Lung (tissue), 12 donors: ENCODE data around the gene ZNF813. TPM values are rescaled to one million over a fixed set of nuclear protein-coding genes. Genes with fewer than 3 reads are reported as not detected.
"Not testable (repeated sequence)": the region's sequence is repeated elsewhere in the genome, so short reads cannot be mapped to it uniquely, and the experiment has no call there.

Source experiments
- ATAC-seq: fragments of 200-7000 bp; cut with Tn5 transposase; one replicate; pipeline ENCODE4 v1.9.1; 2020; ENCODE audit warnings: moderate number of reproducible peaks; ENCODE audit not compliant: insufficient read depth, low FRiP score
- DNase-seq, 3 donors: peaks; one replicate each; pipeline ENCODE4 v3.0.0-alpha.2; 2013 to 2017
- H3K27ac ChIP-seq, 2 donors: one replicate each; pipeline ENCODE4 v1.5.1; 2013; ENCODE audit warnings: mild to moderate bottlenecking in 2 of 2, moderate library complexity in 2 of 2, control low read depth in 1 of 2, inconsistent platforms in 1 of 2, low read depth in 1 of 2, low read length in 1 of 2
- H3K27me3 ChIP-seq, 3 donors: one replicate each; pipeline ENCODE4 v1.5.1; 2013; ENCODE audit warnings: low read length in 2 of 3; ENCODE audit not compliant: control insufficient read depth in 3 of 3, insufficient read depth in 3 of 3
- H3K36me3 ChIP-seq, 4 donors: one replicate each; pipeline ENCODE4 v1.5.1; 2013; ENCODE audit warnings: low read length in 4 of 4, mild to moderate bottlenecking in 1 of 4, moderate library complexity in 1 of 4; ENCODE audit not compliant: control insufficient read depth in 4 of 4, insufficient read depth in 4 of 4
- H3K4me1 ChIP-seq, 5 donors: one replicate each; pipeline ENCODE4 v1.5.1; 2013; ENCODE audit warnings: low read length in 5 of 5, mild to moderate bottlenecking in 2 of 5, moderate library complexity in 1 of 5; ENCODE audit not compliant: control insufficient read depth in 5 of 5, insufficient read depth in 5 of 5
- H3K4me3 ChIP-seq: one replicate; pipeline ENCODE4 v1.5.1; 2013; ENCODE audit warnings: mild to moderate bottlenecking, control low read depth, moderate library complexity
- H3K9ac ChIP-seq, 2 donors: one replicate each; pipeline ENCODE4 v1.5.1; 2013; ENCODE audit warnings: low read length in 2 of 2, control low read depth in 1 of 2; ENCODE audit not compliant: insufficient read depth in 1 of 2
- H3K9me3 ChIP-seq, 4 donors: one replicate each; pipeline ENCODE4 v1.5.1; 2013; ENCODE audit warnings: low read length in 3 of 4, mild to moderate bottlenecking in 1 of 4, moderate library complexity in 1 of 4; ENCODE audit not compliant: control insufficient read depth in 4 of 4, insufficient read depth in 3 of 4
- WGBS, 2 donors: extraction: QIAGEN DNeasy Blood & Tissue Kit; methylation state at CpG; one replicate each; pipeline ENCODE4 v1.1.7; 2013; 5-methylcytosine and 5-hydroxymethylcytosine counted together
- polyA plus RNA-seq, 2 donors: library from polyadenylated mRNA; stranded (reverse); fragments of 200-250 nt; gene quantifications; one replicate each; pipeline ENCODE4 v1.2.1, GENCODE V29; 2013
- total RNA-seq, 2 donors: library from RNA; depleted of rRNA in 1 of 2; stranded (reverse); fragments of >200 nt in 1 of 2; gene quantifications; one replicate each; pipeline ENCODE4 v1.2.1, GENCODE V29; 2014 to 2021
- TF ChIP-seq, protein P1 (sequence below): IDR thresholded peaks from 2 replicates; pipeline ENCODE4 v1.5.1; 2012; ENCODE audit warnings: mild to moderate bottlenecking; ENCODE audit errors: control extremely low read depth, extremely low read depth
- donor health status: control.
- donor health status: control.
- donor health status: Bipolar disorder and iron deficiency.
- donor health status: healthy.
- donor health status: DM: yes; HTN: yes; CAD: no.

ZNF813 gene
- total and polyA plus RNA-seq, 4 donors, result 1.2 to 5.3 (median 2.0) TPM

DNA sequence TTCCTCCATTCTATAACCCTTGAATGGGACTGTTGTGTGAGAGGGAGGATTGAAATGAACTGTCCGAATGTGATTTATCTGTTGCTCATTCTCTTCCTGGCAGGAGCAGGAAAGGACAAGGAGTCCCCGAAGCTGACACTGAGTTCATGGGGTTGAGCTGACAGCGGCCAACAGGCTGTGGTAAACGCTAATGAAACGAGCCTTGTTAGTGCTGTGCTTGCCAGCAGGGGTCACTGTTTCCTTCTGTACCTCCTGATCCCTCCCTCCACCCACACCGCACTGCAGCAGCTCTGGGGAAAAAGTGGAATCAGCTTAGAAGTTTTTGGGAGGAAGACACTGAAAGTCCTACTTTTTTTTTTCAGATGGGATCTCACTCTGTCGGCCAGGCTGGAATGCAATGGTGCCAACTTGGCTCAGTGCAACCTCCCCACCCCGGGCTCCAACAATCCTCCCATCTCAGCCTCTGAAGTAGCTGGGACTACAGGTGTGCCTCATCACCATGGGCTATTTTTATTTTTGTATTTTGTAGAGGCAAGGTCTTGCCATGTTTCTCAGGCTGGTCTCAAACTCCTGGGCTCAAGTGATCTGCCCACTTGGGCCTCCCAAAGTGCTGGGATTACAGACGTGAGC is 42.5 kb upstream of the ZNF813 start:
- 22% methylated on average over 9 of the region's 9 CpGs for WGBS, 2 donors
- no peak overlapping the region for H3K9ac ChIP-seq
- no peaks in the 10 kb centered on the region for H3K27me3 ChIP-seq
- peak; percentile 94 for ATAC-seq
- H3K4me1 ChIP-seq, result peaks cover 0 to 3% (median 0%) of the 10 kb centered on the region in 5 donors
- H3K36me3 ChIP-seq, result peaks cover 0 to 1% (median 0%) of the 10 kb centered on the region in 4 donors
- no peak overlapping the region for H3K27ac ChIP-seq
- TF ChIP-seq, protein P1, sequence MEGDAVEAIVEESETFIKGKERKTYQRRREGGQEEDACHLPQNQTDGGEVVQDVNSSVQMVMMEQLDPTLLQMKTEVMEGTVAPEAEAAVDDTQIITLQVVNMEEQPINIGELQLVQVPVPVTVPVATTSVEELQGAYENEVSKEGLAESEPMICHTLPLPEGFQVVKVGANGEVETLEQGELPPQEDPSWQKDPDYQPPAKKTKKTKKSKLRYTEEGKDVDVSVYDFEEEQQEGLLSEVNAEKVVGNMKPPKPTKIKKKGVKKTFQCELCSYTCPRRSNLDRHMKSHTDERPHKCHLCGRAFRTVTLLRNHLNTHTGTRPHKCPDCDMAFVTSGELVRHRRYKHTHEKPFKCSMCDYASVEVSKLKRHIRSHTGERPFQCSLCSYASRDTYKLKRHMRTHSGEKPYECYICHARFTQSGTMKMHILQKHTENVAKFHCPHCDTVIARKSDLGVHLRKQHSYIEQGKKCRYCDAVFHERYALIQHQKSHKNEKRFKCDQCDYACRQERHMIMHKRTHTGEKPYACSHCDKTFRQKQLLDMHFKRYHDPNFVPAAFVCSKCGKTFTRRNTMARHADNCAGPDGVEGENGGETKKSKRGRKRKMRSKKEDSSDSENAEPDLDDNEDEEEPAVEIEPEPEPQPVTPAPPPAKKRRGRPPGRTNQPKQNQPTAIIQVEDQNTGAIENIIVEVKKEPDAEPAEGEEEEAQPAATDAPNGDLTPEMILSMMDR, result peak; percentile 78
- DNase-seq, result peak; percentile 73 to 87 (median 77)
- H3K4me3 ChIP-seq, result no peak overlapping the region
- H3K9me3 ChIP-seq, result no peaks in the 10 kb centered on the region

DNA sequence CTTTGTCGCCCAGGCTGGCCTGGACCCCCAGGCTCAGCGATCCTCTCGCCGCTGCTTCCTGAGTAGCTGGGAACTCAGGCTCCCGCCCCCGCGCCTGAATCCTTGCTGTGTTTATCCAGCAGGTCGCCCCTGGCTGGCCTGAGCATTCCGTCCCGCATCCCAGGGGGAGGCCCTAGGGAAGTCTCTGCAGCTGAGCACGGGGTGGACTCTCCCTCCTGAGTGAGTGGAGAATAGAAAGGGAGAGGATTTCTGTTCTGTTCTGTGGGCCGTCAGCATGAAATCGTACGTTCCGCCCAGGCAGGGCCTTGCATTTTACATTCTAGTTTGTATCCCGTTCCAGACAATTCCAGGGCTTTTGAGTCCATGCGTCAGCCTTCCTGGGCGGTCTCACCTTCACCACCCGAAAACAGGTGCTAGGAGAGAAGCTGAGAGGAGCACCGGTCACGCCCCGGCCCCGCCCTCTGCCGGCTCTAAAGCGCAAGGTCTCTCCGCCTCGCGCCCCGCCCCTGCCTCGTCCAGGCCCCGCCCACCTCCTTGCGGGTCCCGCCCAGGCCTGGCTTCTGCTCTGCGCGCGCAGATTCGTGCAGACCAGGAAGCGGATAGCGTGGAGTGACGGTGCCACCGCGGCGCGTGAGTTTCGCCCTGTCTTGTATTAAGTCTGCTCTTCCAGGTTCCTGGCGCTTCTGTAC is 36.0 kb upstream of the ZNF813 start, which contains the start of gene ZNF761:
Gene ZNF761, plus strand, starts transcription at position 586 of the 689 bp plus-strand sequence. CDS start 15,285 bp downstream, outside the sequence.
- TF ChIP-seq, protein P1, result no peak
- Histone ChIP-seq H3K27me3 (no peaks in the 10 kb centered on the region), H3K4me3 (peak within 1 kb of the TSS; percentile 66), H3K9me3 (no peaks in the 10 kb centered on the region), H3K27ac (peak within 1 kb of the TSS; percentile 57 to 90), H3K4me1 (peaks cover 0 to 12% (median 0%) of the 10 kb centered on the region in 5 donors), H3K36me3 (peaks cover 0 to 8% (median 2%) of the 10 kb centered on the region in 4 donors), H3K9ac (peak within 1 kb of the TSS; percentile 55 to 81)
- peak; percentile 99 for ATAC-seq
- 1% methylated on average over 46 of the region's 46 CpGs for WGBS, 2 donors
- peak; percentile 92 to 96 (median 93) for DNase-seq

DNA sequence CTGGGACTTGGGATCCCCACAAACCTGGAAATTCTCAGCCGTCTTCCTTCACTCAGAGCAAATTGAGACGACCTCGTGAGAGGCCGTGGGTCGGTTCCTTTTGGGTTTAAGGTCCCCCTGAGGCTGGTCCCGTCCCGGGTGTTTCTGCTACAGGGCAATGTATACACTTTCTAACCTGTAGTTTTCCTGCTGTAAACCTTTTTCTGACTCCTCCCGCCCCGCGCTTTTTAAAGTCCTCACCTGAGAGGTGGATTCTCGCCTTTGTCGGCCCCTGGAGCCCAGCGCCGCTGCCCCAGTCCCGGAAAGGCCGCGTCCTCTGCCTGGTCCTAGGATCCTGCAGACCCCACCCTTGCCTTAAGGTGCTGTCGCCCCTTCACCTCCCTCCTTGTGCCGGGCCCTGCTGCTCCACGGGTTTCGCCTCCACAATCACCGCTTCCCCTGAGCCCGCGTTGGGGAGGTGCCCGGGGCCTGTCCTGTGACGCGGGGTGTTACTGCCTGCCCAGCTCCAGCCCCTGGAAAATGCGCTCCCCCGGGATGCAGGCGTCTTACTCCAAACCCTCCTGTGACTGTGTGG is 35.4 kb upstream of the ZNF813 start:
- Histone ChIP-seq H3K36me3 (peaks cover 0 to 10% (median 3%) of the 10 kb centered on the region in 4 donors), H3K4me1 (peaks cover 0 to 12% (median 0%) of the 10 kb centered on the region in 5 donors), H3K4me3 (peak overlapping the region; percentile 66), H3K27me3 (no peaks in the 10 kb centered on the region), H3K9me3 (no peaks in the 10 kb centered on the region), H3K9ac (peak overlapping the region; percentile 55 to 81), H3K27ac (peak overlapping the region; percentile 57 to 87)
- WGBS, 2 donors, result 0 to 1% methylated on average over 30 of the region's 30 CpGs
- TF ChIP-seq, protein P1, result no peak
- ATAC-seq (peak; percentile 9), DNase-seq (peak in 2 of 3 donors; percentile 16)

DNA sequence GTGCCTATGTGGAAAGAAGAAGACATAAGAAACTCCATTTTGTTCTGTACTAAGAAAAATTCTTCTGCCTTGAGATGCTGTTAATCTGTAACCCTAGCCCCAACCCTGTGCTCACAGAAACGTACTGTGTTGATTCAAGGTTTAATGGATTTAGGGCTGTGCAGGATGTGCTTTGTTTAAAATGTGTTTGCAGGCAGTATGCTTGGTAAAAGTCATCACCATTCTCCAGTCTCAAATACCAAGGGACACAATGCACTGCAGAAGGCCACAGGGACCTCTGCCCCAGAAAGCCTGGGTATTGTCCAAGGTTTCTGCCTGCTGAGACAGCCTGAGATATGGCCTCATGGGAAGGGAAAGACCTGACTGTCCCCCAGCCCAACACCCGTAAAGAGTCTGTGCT is 23.7 kb upstream of the ZNF813 start:
- H3K27ac ChIP-seq, ATAC-seq, H3K27me3 ChIP-seq, H3K4me1 ChIP-seq, H3K9ac ChIP-seq, DNase-seq, H3K4me3 ChIP-seq: not testable (repeated sequence)
- peaks cover 19 to 29% (median 27%) of the 10 kb centered on the region in 4 donors for H3K36me3 ChIP-seq
- H3K9me3 ChIP-seq, result peaks cover 0 to 40% (median 6%) of the 10 kb centered on the region in 4 donors
- WGBS, 2 donors, result 88 to 92% methylated on average over 2 of the region's 2 CpGs

DNA sequence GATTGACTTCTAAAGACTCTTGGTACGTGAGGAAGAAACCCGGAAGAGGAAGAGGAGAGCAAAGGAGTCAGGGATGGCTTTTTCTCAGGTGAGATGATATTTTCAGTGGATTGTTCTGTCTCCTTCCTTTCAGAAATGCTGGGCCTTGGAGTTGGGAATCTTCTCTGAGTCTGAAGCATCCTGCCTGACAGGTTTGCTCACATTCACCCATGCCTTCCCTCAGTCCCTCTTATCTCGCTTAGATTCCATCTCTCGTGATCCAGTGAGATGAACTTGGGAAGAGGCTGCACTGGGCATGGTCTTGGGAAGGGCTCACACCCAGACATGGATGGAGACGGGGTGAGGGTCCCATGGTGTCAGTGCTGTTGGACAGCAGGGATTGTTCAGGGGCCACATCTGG is 20.3 kb upstream of the ZNF813 start:
- 94 to 99% methylated on average over 5 of the region's 5 CpGs for WGBS, 2 donors
- H3K27ac ChIP-seq, ATAC-seq, H3K27me3 ChIP-seq, DNase-seq, H3K4me1 ChIP-seq, H3K9ac ChIP-seq, H3K4me3 ChIP-seq: not testable (repeated sequence)
- Histone ChIP-seq H3K9me3 (peaks cover 0 to 36% (median 5%) of the 10 kb centered on the region in 4 donors), H3K36me3 (peaks cover 22 to 30% (median 26%) of the 10 kb centered on the region in 4 donors)
